Left kidney (tissue), 2 donors: ENCODE data around the gene RNLS. TPM values are rescaled to one million over a fixed set of nuclear protein-coding genes. Genes with fewer than 3 reads are reported as not detected.
"Not testable (repeated sequence)": the region's sequence is repeated elsewhere in the genome, so short reads cannot be mapped to it uniquely, and the experiment has no call there.

Experiments used
- DNase-seq: peaks from one replicate; pipeline ENCODE4 v3.0.0-alpha.2; 2013
- polyA plus RNA-seq: library from polyadenylated mRNA; unstranded; fragments of 120-200 nt; gene quantifications from one replicate; pipeline ENCODE4 v1.2.1, GENCODE V29; 2013; ENCODE audit not compliant: insufficient read length

The RNLS gene
- polyA plus RNA-seq, 1 donor: 15.3 TPM

- no peak for DNase-seq
Measured at GRCh38 chr10:88343761-88344484, 239.2 kb downstream of the RNLS start.

GRCh38 chr10:88342733-88343310 lies 240.3 kb downstream of the RNLS start:
- DNase-seq: no peak

GRCh38 chr10:88337134-88337533 lies 246.0 kb downstream of the RNLS start:
- no peak for DNase-seq

DNA sequence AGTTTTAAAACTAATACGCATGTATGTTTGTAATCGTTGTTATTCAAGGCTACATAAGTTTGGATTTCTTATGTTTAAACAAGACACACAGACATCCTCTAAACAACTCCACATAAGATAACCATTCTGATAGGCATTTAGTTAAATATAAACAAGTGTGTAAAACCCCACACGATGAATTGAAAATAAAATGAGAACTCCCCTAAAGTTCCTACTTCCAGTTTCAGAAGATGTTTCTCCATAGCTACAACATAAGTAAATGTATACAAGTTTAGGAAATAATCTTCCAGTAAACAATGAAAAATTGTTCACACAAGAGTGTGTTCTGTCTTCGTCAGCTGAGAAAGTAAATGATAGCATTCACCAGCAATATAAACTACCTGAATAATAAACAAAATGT lies 246.8 kb downstream of the RNLS start:
- no peak for DNase-seq

DNA sequence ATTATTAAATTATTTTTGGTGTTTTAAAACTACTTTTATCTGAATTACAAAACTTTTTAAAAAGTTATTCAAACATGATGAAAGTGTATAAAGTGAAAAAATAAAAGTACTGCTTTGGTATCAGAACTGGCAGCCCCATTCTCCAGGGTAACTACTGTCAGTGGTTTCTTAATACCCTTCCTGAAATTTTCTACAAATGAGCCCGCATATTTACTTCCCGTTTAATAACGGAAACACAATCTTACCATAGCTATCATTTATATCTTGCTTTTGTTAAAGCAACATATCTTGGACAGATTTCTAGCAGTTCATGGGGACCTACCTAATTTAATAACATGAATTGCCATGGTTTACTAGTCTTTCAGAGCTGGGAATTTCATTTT lies 249.9 kb downstream of the RNLS start:
- no peak for DNase-seq

- no peak for DNase-seq
Measured at GRCh38 chr10:88332503-88333247, 250.4 kb downstream of the RNLS start.

DNA sequence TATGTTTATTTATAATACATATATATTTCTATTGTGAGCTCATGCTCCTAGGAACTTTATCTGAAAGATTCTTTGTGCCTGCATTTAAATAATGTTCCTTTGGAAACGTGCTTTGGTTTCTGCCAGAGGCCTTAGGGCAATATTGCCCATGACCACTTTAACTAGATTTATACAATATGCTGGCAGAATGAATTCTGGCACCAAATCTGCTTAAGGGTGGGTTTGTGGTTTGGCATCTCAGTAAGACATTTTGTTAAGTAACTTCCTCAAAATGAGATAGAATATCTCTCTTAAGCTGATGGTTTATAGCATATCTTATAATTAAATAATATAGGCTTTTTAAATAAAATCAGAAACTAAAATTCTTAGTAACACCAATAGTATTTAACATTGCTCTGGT lies 252.9 kb downstream of the RNLS start:
- no peak for DNase-seq

DNA sequence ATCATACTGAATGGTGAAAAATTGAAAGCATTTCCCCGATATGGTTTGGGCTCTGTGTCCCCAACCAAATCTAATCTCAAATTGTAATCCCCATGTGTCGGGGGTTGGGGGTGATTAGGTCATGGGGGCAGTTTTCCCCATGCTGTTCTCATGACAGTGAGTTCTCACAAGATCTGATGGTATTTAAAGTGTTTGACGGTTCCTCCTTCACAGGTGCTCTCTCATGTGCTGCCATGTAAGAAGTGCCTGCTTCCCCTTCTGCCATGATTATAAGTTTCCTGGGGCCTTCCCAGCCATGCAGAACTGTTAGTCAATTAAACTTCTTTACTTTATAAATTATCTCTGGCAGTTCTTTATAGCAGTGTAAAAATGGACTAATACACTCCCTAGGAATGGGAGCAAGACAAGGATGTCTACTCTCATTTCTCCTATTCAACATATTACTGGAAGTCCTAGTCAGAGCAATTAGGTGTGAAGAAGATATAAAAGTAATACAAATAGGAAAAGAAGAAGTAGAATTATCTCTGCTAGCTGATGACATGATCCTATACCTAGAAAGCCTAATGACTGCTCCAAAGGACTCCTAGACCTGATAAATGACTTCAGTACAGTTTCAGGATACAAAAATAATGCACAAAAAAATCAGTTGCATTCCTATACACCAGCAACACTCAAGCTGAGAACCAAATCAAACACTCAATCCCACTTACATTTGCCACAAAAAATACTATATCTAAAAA lies 260.6 kb downstream of the RNLS start:
- DNase-seq: no peak

- DNase-seq: no peak
Measured at GRCh38 chr10:88319960-88320517, 263.1 kb downstream of the RNLS start.

GRCh38 chr10:88318803-88319202 lies 264.3 kb downstream of the RNLS start:
- no peak for DNase-seq

DNA sequence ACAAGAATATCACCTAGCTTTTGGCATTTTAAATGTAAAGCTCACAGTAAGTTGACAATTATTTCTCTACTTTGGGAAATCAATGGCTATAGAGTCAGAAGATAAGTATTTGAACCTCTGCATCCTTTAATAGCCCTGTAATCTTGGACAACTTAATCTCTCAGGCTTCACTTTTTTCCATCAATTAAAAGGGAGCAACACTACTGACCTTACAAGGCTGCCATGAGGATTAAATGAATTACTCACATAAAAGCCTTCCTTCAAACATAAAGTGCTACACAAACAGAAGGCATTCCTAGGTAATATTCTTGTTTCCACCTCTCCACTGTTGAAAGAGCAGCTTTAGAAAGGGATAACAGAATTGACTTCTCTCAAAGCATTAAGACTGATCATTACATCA lies 266.0 kb downstream of the RNLS start:
- no peak for DNase-seq

GRCh38 chr10:88316292-88316861 lies 266.7 kb downstream of the RNLS start:
- no peak for DNase-seq

DNA sequence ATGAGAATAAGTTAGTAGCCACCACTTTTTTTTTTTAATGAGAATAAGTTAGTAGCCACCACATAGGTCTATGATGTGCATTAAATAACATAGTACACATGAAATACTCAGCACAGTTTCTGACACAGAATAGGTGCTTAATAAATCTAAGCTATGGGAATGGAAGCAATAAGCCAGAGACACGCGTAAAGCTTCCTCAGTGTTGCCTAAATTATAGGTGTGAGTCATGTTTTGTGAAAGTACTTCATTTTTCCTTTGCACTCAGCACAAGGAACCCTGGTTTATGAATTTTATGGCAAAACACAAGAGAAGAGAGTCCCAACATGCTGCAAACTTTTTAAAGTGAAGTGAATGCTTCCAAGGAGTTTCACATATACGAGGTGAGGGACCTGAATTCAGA lies 267.4 kb downstream of the RNLS start:
- no peak for DNase-seq

DNA sequence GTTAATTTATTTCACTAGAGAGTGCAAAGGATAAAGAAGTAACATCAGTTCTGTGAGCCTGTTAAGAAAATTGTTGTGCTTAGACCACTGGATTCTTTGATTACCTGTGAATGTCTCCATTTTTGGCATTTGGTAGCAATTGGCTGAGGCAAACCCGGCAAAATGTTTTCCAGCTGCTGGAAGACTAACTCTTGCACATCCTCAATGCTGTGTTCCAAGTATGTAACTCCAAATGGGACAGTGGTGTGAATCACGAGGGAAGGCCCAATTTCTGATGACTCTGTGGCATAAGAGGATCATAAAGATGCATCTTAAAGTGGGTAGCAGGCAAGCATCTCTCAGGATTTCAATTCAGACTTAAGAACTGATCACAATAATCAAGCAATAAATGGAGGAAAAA lies 268.8 kb downstream of the RNLS start:
- no peak for DNase-seq

- DNase-seq: no peak
Measured at GRCh38 chr10:88313878-88314277, 269.2 kb downstream of the RNLS start.

GRCh38 chr10:88312855-88313254 lies 270.3 kb downstream of the RNLS start:
- no peak for DNase-seq

DNA sequence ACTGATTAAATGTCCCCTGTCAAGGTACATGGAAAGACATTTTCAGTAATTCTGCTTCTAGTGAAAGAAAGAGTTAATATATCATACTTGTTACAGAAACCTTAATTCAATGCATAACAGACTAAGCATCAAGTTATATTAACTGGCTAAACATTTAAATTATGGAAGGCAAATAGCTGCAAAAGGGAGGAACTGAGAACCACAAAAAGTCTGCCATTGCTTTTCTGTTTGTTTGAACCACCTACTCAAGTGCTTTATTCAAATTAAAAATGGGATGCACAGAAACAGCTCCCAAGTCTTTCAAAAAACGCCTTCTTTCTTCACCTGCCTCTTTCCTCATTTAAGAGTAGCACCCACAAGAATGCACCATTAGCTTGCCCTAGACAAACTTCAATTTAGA lies 271.9 kb downstream of the RNLS start:
- DNase-seq: no peak

DNA sequence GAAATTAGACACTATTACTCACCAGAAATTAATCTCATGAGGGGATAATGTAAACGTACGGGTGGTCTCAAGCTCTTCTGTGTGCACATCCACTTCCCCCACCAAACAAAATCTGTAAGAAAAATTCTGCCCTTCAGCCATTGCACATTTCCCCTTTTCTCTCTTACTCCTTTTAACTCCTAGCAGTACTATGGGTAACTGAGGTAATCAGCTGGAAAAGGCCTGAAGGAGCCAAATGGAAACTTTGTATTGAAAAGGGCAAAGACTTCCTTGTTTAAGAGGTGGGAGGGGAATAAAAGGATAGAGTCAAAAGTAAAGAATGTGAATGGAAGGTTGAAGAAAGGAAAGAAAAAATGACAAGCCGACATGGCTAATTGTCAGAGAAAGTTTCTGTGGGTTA lies 273.8 kb downstream of the RNLS start:
- no peak for DNase-seq

- DNase-seq: not testable (repeated sequence)
Measured at GRCh38 chr10:88308361-88308760, 274.8 kb downstream of the RNLS start.

- DNase-seq: no peak
Measured at GRCh38 chr10:88299787-88300186, 283.3 kb downstream of the RNLS start.

DNA sequence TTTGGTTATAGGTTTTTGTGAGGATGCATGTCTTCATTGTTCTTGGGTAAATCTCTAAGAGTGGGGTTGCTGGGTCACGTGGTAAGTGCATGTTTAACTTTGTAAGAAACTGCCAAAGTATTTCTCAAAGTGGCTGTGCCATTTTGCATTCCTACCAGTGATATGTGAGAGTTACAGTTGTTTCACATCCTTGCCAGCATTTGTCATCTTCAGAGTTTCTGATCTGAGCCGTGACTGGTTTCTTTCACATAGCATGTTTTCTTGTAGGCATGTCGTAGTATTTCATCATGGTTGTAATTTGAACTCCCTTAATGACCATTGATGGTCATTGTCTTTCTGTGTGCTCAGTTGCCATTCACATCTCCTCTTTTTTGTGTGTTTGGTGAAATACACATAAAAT lies 286.0 kb downstream of the RNLS start:
- DNase-seq: no peak

- DNase-seq: no peak
Measured at GRCh38 chr10:88293651-88294230, 289.4 kb downstream of the RNLS start.
